Loucy (cell line): ENCODE measurements around the gene TMEM181.

Experiments used
- EZH2phosphoT487 ChIP-seq: fragments of 200-600 bp; IDR thresholded peaks from 2 replicates; pipeline ENCODE4 v1.6.1; 2018; ENCODE audit warnings: antibody characterized with exemption, mild to moderate bottlenecking, moderate library complexity, borderline replicate concordance
- TF ChIP-seq, protein P1 (sequence below): fragments of 200-600 bp; sonication (generic); conservative IDR thresholded peaks from 2 replicates; pipeline ENCODE4 v1.5.1; 2014; ENCODE audit warnings: mild to moderate bottlenecking, antibody characterized with exemption, low read length

DNA sequence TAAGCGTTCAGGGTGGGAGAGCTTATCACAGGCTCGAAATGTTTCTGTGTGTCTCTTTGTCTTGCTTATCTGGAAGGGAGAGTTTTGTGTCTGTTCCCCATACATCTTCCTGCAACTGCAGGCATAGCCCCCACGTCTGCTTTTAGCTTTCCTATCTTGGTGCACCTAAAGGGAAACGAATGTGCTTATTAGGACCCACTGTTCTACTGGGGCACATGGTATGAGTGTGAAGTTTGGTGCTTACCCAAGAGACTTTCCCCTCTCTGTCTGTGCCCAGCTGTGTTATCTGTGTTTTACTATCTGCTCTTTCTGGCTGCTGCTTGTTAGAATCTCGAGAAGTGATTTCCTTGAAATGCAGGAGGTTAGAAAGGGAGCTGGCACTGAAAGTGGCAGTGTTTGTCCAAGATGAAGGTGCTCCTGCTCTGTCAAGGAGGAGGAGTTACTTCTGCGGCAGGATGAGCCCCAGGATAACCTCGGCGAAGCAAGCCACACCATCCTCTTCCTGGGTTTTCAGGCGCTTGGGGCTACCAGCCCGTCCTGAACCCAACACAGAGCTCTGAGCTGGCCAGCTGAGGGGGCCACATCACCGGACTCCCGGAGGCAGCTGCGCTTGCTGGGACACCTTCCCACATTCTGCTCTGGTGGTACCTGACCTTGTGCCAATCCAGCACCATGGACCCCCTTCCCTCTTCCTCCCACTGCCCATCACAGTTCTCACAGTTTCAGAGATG is 61.2 kb downstream of the TMEM181 start:
- TF ChIP-seq, protein P1, sequence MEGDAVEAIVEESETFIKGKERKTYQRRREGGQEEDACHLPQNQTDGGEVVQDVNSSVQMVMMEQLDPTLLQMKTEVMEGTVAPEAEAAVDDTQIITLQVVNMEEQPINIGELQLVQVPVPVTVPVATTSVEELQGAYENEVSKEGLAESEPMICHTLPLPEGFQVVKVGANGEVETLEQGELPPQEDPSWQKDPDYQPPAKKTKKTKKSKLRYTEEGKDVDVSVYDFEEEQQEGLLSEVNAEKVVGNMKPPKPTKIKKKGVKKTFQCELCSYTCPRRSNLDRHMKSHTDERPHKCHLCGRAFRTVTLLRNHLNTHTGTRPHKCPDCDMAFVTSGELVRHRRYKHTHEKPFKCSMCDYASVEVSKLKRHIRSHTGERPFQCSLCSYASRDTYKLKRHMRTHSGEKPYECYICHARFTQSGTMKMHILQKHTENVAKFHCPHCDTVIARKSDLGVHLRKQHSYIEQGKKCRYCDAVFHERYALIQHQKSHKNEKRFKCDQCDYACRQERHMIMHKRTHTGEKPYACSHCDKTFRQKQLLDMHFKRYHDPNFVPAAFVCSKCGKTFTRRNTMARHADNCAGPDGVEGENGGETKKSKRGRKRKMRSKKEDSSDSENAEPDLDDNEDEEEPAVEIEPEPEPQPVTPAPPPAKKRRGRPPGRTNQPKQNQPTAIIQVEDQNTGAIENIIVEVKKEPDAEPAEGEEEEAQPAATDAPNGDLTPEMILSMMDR, result no peak
- no peak for TF ChIP-seq EZH2phosphoT487
